ENCODE measurements around the gene IGF2BP3. TPM values are rescaled to one million over a fixed set of nuclear protein-coding genes. Genes with fewer than 3 reads are reported as not detected.

Gene IGF2BP3
- total RNA-seq, 1 donor from 2014 or later: 12.4 TPM

- no peak for TF ChIP-seq CTCF (IDR thresholded peaks at IDR 0.05; ENCODE audit: insufficient read depth, low read length, severe bottlenecking)
- no peak for FAIRE-seq
- Histone ChIP-seq H3K4me3 (ENCODE audit: low read depth, low read length) (no peak overlapping the region), H3K36me3 (ENCODE audit: control insufficient read depth, insufficient read depth, low read length) (no peaks in the 10 kb centered on the region), H3K27me3 (ENCODE audit: control insufficient read depth, insufficient read depth, low read length) (no peaks in the 10 kb centered on the region)
- DNase-seq (ENCODE audit: low read depth): no peak
Observed at GRCh38 chr7:23443974-23444373, 26.3 kb downstream of the IGF2BP3 start.

- Histone ChIP-seq H3K36me3 (ENCODE audit: control insufficient read depth, insufficient read depth, low read length) (no peaks in the 10 kb centered on the region), H3K27me3 (ENCODE audit: control insufficient read depth, insufficient read depth, low read length) (no peaks in the 10 kb centered on the region), H3K4me3 (ENCODE audit: low read depth, low read length) (no peak overlapping the region)
- FAIRE-seq: no peak
- DNase-seq (ENCODE audit: low read depth): no peak
- no peak for TF ChIP-seq CTCF (IDR thresholded peaks at IDR 0.05; ENCODE audit: insufficient read depth, low read length, severe bottlenecking)
Observed at GRCh38 chr7:23438171-23438570, 32.1 kb downstream of the IGF2BP3 start.

GRCh38 chr7:23434147-23434917 lies 36.0 kb downstream of the IGF2BP3 start:
- DNase-seq (ENCODE audit: low read depth) (no peak), FAIRE-seq (no peak)
- no peak overlapping the region for H3K4me3 ChIP-seq (ENCODE audit: low read depth, low read length)
- no peaks in the 10 kb centered on the region for H3K36me3 ChIP-seq (ENCODE audit: control insufficient read depth, insufficient read depth, low read length)
- no peaks in the 10 kb centered on the region for H3K27me3 ChIP-seq (ENCODE audit: control insufficient read depth, insufficient read depth, low read length)
- TF ChIP-seq CTCF (IDR thresholded peaks at IDR 0.05; ENCODE audit: insufficient read depth, low read length, severe bottlenecking): no peak

GRCh38 chr7:23431702-23432199 lies 38.5 kb downstream of the IGF2BP3 start:
- DNase-seq (ENCODE audit: low read depth): no peak
- H3K36me3 ChIP-seq (ENCODE audit: control insufficient read depth, insufficient read depth, low read length): no peaks in the 10 kb centered on the region
- no peak overlapping the region for H3K4me3 ChIP-seq (ENCODE audit: low read depth, low read length)
- no peak for FAIRE-seq
- no peaks in the 10 kb centered on the region for H3K27me3 ChIP-seq (ENCODE audit: control insufficient read depth, insufficient read depth, low read length)
- TF ChIP-seq CTCF (IDR thresholded peaks at IDR 0.05; ENCODE audit: insufficient read depth, low read length, severe bottlenecking): no peak

GRCh38 chr7:23430893-23431259 lies 39.4 kb downstream of the IGF2BP3 start:
- no peak for TF ChIP-seq CTCF (IDR thresholded peaks at IDR 0.05; ENCODE audit: insufficient read depth, low read length, severe bottlenecking)
- Histone ChIP-seq H3K27me3 (ENCODE audit: control insufficient read depth, insufficient read depth, low read length) (no peaks in the 10 kb centered on the region), H3K4me3 (ENCODE audit: low read depth, low read length) (no peak overlapping the region), H3K36me3 (ENCODE audit: control insufficient read depth, insufficient read depth, low read length) (no peaks in the 10 kb centered on the region)
- DNase-seq (ENCODE audit: low read depth): no peak
- FAIRE-seq: no peak

- Histone ChIP-seq H3K36me3 (ENCODE audit: control insufficient read depth, insufficient read depth, low read length) (no peaks in the 10 kb centered on the region), H3K27me3 (ENCODE audit: control insufficient read depth, insufficient read depth, low read length) (no peaks in the 10 kb centered on the region), H3K4me3 (ENCODE audit: low read depth, low read length) (no peak overlapping the region)
- TF ChIP-seq CTCF (IDR thresholded peaks at IDR 0.05; ENCODE audit: insufficient read depth, low read length, severe bottlenecking): no peak
- DNase-seq (ENCODE audit: low read depth) (no peak), FAIRE-seq (no peak)
Observed at GRCh38 chr7:23426876-23427275, 43.4 kb downstream of the IGF2BP3 start.

Data from bronchial epithelial cell (primary cell).